ENCODE results near the gene NOS1. TPM values are rescaled to one million over a fixed set of nuclear protein-coding genes. Genes with fewer than 3 reads are reported as not detected.
A peak's percentile ranks its signal among the peaks of the same experiment; 100 is the strongest.

NOS1 gene
- total RNA-seq, 4 donors from 2014 or later: 0.79 to 1.6 (median 0.96) TPM; not detected in 1

GRCh38 chr12:117240081-117240755 is 121.2 kb downstream of the NOS1 start:
- intact Hi-C loops (cut with DNase I; ENCODE audit: low total_unique reads): no loop called here
- H3K36me3 ChIP-seq: no peaks in the 10 kb centered on the region
- H3K4me1 ChIP-seq: no peaks in the 10 kb centered on the region
- in situ Hi-C loops (cut with MboI; ENCODE audit: low pct_ligation_motif_present in 1 of 4, low pct_unique_long_range_greater_than_20kb in 1 of 4, low sequenced_read_pairs in 3 of 4): loop anchor here in 2 of 4 donors (25.0 kb wide), 2 partner anchors 347 to 597 kb away; no protein-coding TSS in a partner anchor
- TF ChIP-seq, protein P1, sequence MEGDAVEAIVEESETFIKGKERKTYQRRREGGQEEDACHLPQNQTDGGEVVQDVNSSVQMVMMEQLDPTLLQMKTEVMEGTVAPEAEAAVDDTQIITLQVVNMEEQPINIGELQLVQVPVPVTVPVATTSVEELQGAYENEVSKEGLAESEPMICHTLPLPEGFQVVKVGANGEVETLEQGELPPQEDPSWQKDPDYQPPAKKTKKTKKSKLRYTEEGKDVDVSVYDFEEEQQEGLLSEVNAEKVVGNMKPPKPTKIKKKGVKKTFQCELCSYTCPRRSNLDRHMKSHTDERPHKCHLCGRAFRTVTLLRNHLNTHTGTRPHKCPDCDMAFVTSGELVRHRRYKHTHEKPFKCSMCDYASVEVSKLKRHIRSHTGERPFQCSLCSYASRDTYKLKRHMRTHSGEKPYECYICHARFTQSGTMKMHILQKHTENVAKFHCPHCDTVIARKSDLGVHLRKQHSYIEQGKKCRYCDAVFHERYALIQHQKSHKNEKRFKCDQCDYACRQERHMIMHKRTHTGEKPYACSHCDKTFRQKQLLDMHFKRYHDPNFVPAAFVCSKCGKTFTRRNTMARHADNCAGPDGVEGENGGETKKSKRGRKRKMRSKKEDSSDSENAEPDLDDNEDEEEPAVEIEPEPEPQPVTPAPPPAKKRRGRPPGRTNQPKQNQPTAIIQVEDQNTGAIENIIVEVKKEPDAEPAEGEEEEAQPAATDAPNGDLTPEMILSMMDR (IDR thresholded peaks at IDR 0.05): no peak
- no peak for TF ChIP-seq EP300 (IDR thresholded peaks at IDR 0.05; ENCODE audit: low read depth)
- TF ChIP-seq POLR2A (IDR thresholded peaks at IDR 0.05): no peak
- TF ChIP-seq POLR2AphosphoS5 (IDR thresholded peaks at IDR 0.05): no peak
- H3K27me3 ChIP-seq: peaks cover 10% of the 10 kb centered on the region
- DNase-seq: no peak
- H3K4me3 ChIP-seq: no peak overlapping the region
- no peaks in the 10 kb centered on the region for H3K9me3 ChIP-seq
- WGBS, 2 donors (ENCODE audit: low coverage in 1 of 2): 50 to 85% methylated on average over 1 to 4 of the region's 4 CpGs
- H3K27ac ChIP-seq: no peak overlapping the region

GRCh38 chr12:117236456-117237001 is 124.9 kb downstream of the NOS1 start:
- intact Hi-C loops (cut with DNase I; ENCODE audit: low total_unique reads): no loop called here

DNA sequence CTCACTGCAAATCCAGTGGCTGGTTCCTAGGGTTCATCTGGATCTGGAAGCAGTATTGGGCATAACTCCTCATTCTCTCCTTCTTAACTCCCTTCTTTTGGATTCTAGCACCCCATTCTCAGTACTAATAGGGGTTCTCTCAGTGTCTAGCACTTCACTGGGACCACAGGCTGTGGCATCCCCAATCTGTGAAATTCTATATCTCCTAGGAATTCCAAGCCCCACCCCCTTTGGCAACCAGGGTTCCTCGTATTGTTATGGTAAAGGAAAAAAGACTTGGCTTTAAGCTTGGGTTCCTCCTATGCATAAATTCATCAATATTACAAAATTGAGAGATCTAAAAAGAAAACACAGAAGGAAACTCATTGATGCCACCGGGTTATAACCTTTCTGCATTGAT is 126.2 kb downstream of the NOS1 start:
- peaks cover 15% of the 10 kb centered on the region for H3K27me3 ChIP-seq
- H3K4me1 ChIP-seq: no peaks in the 10 kb centered on the region
- H3K36me3 ChIP-seq: no peaks in the 10 kb centered on the region
- intact Hi-C loops (cut with DNase I; ENCODE audit: low total_unique reads): no loop called here
- H3K4me3 ChIP-seq: no peak overlapping the region
- TF ChIP-seq EP300 (IDR thresholded peaks at IDR 0.05; ENCODE audit: low read depth): no peak
- TF ChIP-seq POLR2AphosphoS5 (IDR thresholded peaks at IDR 0.05): no peak
- TF ChIP-seq POLR2A (IDR thresholded peaks at IDR 0.05): no peak
- TF ChIP-seq, protein P1 (IDR thresholded peaks at IDR 0.05): no peak
- no peaks in the 10 kb centered on the region for H3K9me3 ChIP-seq
- 34 to 36% methylated on average over 2 of the region's 2 CpGs for WGBS, 2 donors (ENCODE audit: low coverage in 1 of 2)
- H3K27ac ChIP-seq: no peak overlapping the region
- in situ Hi-C loops (cut with MboI; ENCODE audit: low pct_ligation_motif_present in 1 of 4, low pct_unique_long_range_greater_than_20kb in 1 of 4, low sequenced_read_pairs in 3 of 4): loop anchor here in 2 of 4 donors (25.0 kb wide), 2 partner anchors 352 to 602 kb away; no protein-coding TSS in a partner anchor
- DNase-seq: no peak

More at GRCh38 chr12:117236456-117237001, 124.9 kb downstream of the NOS1 start:
- in situ Hi-C loops (cut with MboI; ENCODE audit: low pct_ligation_motif_present in 1 of 4, low pct_unique_long_range_greater_than_20kb in 1 of 4, low sequenced_read_pairs in 3 of 4): loop anchor here in 2 of 4 donors (25.0 kb wide), 2 partner anchors 351 to 601 kb away; no protein-coding TSS in a partner anchor
- DNase-seq: peak; percentile 78
- no peak overlapping the region for H3K27ac ChIP-seq
- no peaks in the 10 kb centered on the region for H3K9me3 ChIP-seq
- no peak for TF ChIP-seq POLR2A (IDR thresholded peaks at IDR 0.05)
- TF ChIP-seq, protein P1 (IDR thresholded peaks at IDR 0.05): peak; percentile 51 to 76 (median 70)
- peaks cover 15% of the 10 kb centered on the region for H3K27me3 ChIP-seq
- H3K4me1 ChIP-seq: no peaks in the 10 kb centered on the region
- H3K36me3 ChIP-seq: no peaks in the 10 kb centered on the region
- 0 to 12% methylated on average over 1 to 13 of the region's 13 CpGs for WGBS, 2 donors (ENCODE audit: low coverage in 1 of 2)
- no peak overlapping the region for H3K4me3 ChIP-seq

- Histone ChIP-seq H3K27me3 (peaks cover 15% of the 10 kb centered on the region), H3K9me3 (no peaks in the 10 kb centered on the region), H3K27ac (no peak overlapping the region), H3K4me1 (no peaks in the 10 kb centered on the region), H3K4me3 (no peak overlapping the region), H3K36me3 (no peaks in the 10 kb centered on the region)
- in situ Hi-C loops (cut with MboI; ENCODE audit: low pct_ligation_motif_present in 1 of 4, low pct_unique_long_range_greater_than_20kb in 1 of 4, low sequenced_read_pairs in 3 of 4) (loop anchor here in 2 of 4 donors (25.0 kb wide), 2 partner anchors 353 to 603 kb away; no protein-coding TSS in a partner anchor), intact Hi-C loops (cut with DNase I; ENCODE audit: low total_unique reads) (loop anchor here (1.0 kb wide), 1 partner anchor 34 kb away; no protein-coding TSS in a partner anchor)
- no peak for DNase-seq
- TF ChIP-seq, protein P1 (IDR thresholded peaks at IDR 0.05): no peak
- TF ChIP-seq POLR2A (IDR thresholded peaks at IDR 0.05) (no peak), EP300 (IDR thresholded peaks at IDR 0.05; ENCODE audit: low read depth) (no peak), POLR2AphosphoS5 (IDR thresholded peaks at IDR 0.05) (no peak)
- WGBS, 2 donors (ENCODE audit: low coverage in 1 of 2): 83% methylated on average over 15 of the region's 15 CpGs; no CpG with 5 or more reads in 1 of the 2 donors
Measured at GRCh38 chr12:117234441-117234840, 127.0 kb downstream of the NOS1 start.

All from transverse colon (tissue), 4 donors.